HG02938 (cell line): ENCODE data around the gene CAPN2.
A peak's percentile ranks its signal among the peaks of the same experiment; 100 is the strongest.

Source experiments
- ATAC-seq: cut with Tn5 transposase; IDR thresholded peaks from one replicate; pipeline ENCODE4 v1.9.1; 2021; ENCODE audit warnings: mild to moderate bottlenecking, moderate library complexity; ENCODE audit not compliant: unreplicated experiment

The CAPN2 gene

GRCh38 chr1:223712194-223712849, at the start of gene CAPN2:
CAPN2 (plus strand) TSS chr1:223712539; CDS start chr1:223712641, 102 bp downstream.
- ATAC-seq: peak; percentile 44

GRCh38 chr1:223662943-223663342, 49.4 kb upstream of the CAPN2 start:
- no peak for ATAC-seq

GRCh38 chr1:223664106-223664505, 48.2 kb upstream of the CAPN2 start:
- ATAC-seq: no peak

- ATAC-seq: no peak
These were observed 46.6 kb upstream of the CAPN2 start, which contains the start of gene CAPN8 for GRCh38 chr1:223665592-223666312. CAPN8 (minus strand) TSS chr1:223665701; CDS start chr1:223665646, 55 bp downstream.

- ATAC-seq: no peak
These were observed 44.7 kb upstream of the CAPN2 start for GRCh38 chr1:223667484-223668182.

- no peak for ATAC-seq
These were observed 43.1 kb upstream of the CAPN2 start for GRCh38 chr1:223669003-223669795.

- ATAC-seq: no peak
These were observed 41.7 kb upstream of the CAPN2 start for GRCh38 chr1:223670458-223671159.

- ATAC-seq: no peak
These were observed 38.0 kb upstream of the CAPN2 start for GRCh38 chr1:223674119-223674890.

- no peak for ATAC-seq
These were observed 33.5 kb upstream of the CAPN2 start for GRCh38 chr1:223678841-223679240.

GRCh38 chr1:223680188-223680587, 32.2 kb upstream of the CAPN2 start:
- ATAC-seq: no peak

GRCh38 chr1:223682502-223682901, 29.8 kb upstream of the CAPN2 start:
- no peak for ATAC-seq

- peak; percentile 65 for ATAC-seq
These were observed 28.5 kb upstream of the CAPN2 start for GRCh38 chr1:223683586-223684487.

GRCh38 chr1:223684488-223684792, 27.9 kb upstream of the CAPN2 start:
- ATAC-seq: peak; percentile 13

- ATAC-seq: no peak
These were observed 21.2 kb upstream of the CAPN2 start for GRCh38 chr1:223691121-223691520.

GRCh38 chr1:223695014-223695548, 17.3 kb upstream of the CAPN2 start:
- no peak for ATAC-seq

- no peak for ATAC-seq
These were observed 16.4 kb upstream of the CAPN2 start for GRCh38 chr1:223695941-223696340.

- ATAC-seq: no peak
These were observed 11.9 kb upstream of the CAPN2 start for GRCh38 chr1:223700388-223700918.

GRCh38 chr1:223700942-223701637, 11.2 kb upstream of the CAPN2 start:
- ATAC-seq: no peak
